Measurements from ENCODE around the gene ANGEL1. TPM values are rescaled to one million over a fixed set of nuclear protein-coding genes. Genes with fewer than 3 reads are reported as not detected.

ANGEL1 gene
- total and polyA plus RNA-seq, 9 of the 15 experiments (the other 6 are each of a cell fraction or from before 2014, with no cell fraction given) = 2.1 to 22.2 (median 7.3) TPM

- no TSS peak for BruUV-seq (replicated peaks)
- no peak overlapping the region; a peak in 1 of 4 replicates for H3K9ac ChIP-seq (ENCODE audit: insufficient read depth in 1 of 2, low read depth in 2 of 2, low read length in 2 of 2)
- ChIA-PET CTCF (ENCODE audit: low intra/inter-chr PET ratio) (no interaction called here), POLR2A (interaction anchor here (0.6 kb wide), 1 partner anchor 683 kb away, joined by 3 read pairs; no protein-coding TSS in a partner anchor)
- intact Hi-C loops (cut with micrococcal nuclease) (no loop called here), in situ Hi-C loops (cut with MboI) (no loop called here)
- H3K9me1 ChIP-seq (ENCODE audit: control insufficient read depth, insufficient read depth, low read length) = peaks cover 4% of the 10 kb centered on the region
- H2AFZ ChIP-seq (ENCODE audit: low read depth, low read length) = 0 out of 2 replicates have a peak overlapping the region, but pooled peaks have one; percentile 70
- no peak overlapping the region for H3K4me2 ChIP-seq (ENCODE audit: insufficient read depth, low read length)
- ATAC-seq (no peak), DNase-seq (ENCODE audit: extremely low read depth in 1 of 4, low spot score in 3 of 4) (no peak), FAIRE-seq (no peak)
- no peaks in the 10 kb centered on the region for H4K20me1 ChIP-seq (replicated peaks; ENCODE audit: control insufficient read depth, insufficient read depth, low read length)
- H3K27me3 ChIP-seq (ENCODE audit: control insufficient read depth in 2 of 2, insufficient read depth in 2 of 2, low read length in 2 of 2) = no peaks in the 10 kb centered on the region
- no peak overlapping the region for H3K27ac ChIP-seq (ENCODE audit: extremely low read depth, low read depth, low read length)
- H3K36me3 ChIP-seq (ENCODE audit: control insufficient read depth, insufficient read depth, low read length) = no peaks in the 10 kb centered on the region
- H3K9me3 ChIP-seq (replicated peaks; ENCODE audit: control insufficient read depth, insufficient read depth, low read depth, low read length) = no peaks in the 10 kb centered on the region
- no peaks in the 10 kb centered on the region for H3K79me2 ChIP-seq (ENCODE audit: control insufficient read depth, insufficient read depth, low read length)
- H3K4me3 ChIP-seq = no peak overlapping the region
- 69% methylated on average over 6 of the region's 22 CpGs for WGBS (ENCODE audit: insufficient coverage, low coverage, missing lambda C conversion rate)
- no peak for TF ChIP-seq ZZZ3 (IDR thresholded peaks at IDR 0.05)
- no peak for TF ChIP-seq TARDBP (IDR thresholded peaks at IDR 0.05)
- TF ChIP-seq ZNF224 (CRISPR knock-in tag; IDR thresholded peaks at IDR 0.05) = no peak
- TF ChIP-seq THRB (CRISPR knock-in tag; conservative IDR thresholded peaks at IDR 0.05) = no peak
- TF ChIP-seq SUPT5H (IDR thresholded peaks at IDR 0.05) = no peak
- TF ChIP-seq IFI16 (CRISPR knock-in tag; IDR thresholded peaks at IDR 0.05) = no peak
- peaks cover 26 to 55% of the 10 kb centered on the region in 2 experiments for H3K4me1 ChIP-seq (replicated peaks in 1 of 2; ENCODE audit: control insufficient read depth in 2 of 2, insufficient read depth in 2 of 2, low read length in 2 of 2)
These were observed 37.6 kb downstream of the ANGEL1 start for GRCh38 chr14:76774821-76775694.

Data from K562 (cell line).